ENCODE data around the gene MTCL3.

MTCL3 gene

GRCh38 chr6:127506894-127507293, 12.2 kb downstream of the MTCL3 start:
- no peak overlapping the region for H3K27ac ChIP-seq (ENCODE audit: low read length)
- H3F3A ChIP-seq (ENCODE audit: insufficient read depth, low read length, poor library complexity, severe bottlenecking), result no peaks in the 10 kb centered on the region
- H3K27me3 ChIP-seq (ENCODE audit: insufficient read depth, low read depth, low read length), result no peaks in the 10 kb centered on the region
- no peak overlapping the region for H3K4me3 ChIP-seq (ENCODE audit: low read length)
- no peak overlapping the region for H3K9ac ChIP-seq (ENCODE audit: low read length)
- peaks cover 53% of the 10 kb centered on the region for H3K36me3 ChIP-seq (ENCODE audit: insufficient read depth, low read length)
- peaks cover 12% of the 10 kb centered on the region for H4K20me1 ChIP-seq (ENCODE audit: insufficient read depth)
- peaks cover 76% of the 10 kb centered on the region for H3K79me2 ChIP-seq (replicated peaks; ENCODE audit: insufficient read depth, low read length)
- no peaks in the 10 kb centered on the region for H3K9me2 ChIP-seq (ENCODE audit: insufficient read depth, low read length)
- no peak for TF ChIP-seq SMC3 (conservative IDR thresholded peaks at IDR 0.05; ENCODE audit: poor library complexity)
- no peak for TF ChIP-seq MXI1 (conservative IDR thresholded peaks at IDR 0.05; ENCODE audit: poor library complexity, severe bottlenecking)
- TF ChIP-seq EZH2 (IDR thresholded peaks at IDR 0.05; ENCODE audit: borderline replicate concordance, insufficient read depth, low read length, poor library complexity, severe bottlenecking), result no peak
- TF ChIP-seq TAF1 (IDR thresholded peaks at IDR 0.05; ENCODE audit: low read depth), result no peak
- TF ChIP-seq CTCF (IDR thresholded peaks at IDR 0.05; ENCODE audit: poor library complexity, severe bottlenecking), result no peak
- no peak for TF ChIP-seq EP300 (conservative IDR thresholded peaks at IDR 0.05; ENCODE audit: poor library complexity, severe bottlenecking)
- TF ChIP-seq, protein P1, sequence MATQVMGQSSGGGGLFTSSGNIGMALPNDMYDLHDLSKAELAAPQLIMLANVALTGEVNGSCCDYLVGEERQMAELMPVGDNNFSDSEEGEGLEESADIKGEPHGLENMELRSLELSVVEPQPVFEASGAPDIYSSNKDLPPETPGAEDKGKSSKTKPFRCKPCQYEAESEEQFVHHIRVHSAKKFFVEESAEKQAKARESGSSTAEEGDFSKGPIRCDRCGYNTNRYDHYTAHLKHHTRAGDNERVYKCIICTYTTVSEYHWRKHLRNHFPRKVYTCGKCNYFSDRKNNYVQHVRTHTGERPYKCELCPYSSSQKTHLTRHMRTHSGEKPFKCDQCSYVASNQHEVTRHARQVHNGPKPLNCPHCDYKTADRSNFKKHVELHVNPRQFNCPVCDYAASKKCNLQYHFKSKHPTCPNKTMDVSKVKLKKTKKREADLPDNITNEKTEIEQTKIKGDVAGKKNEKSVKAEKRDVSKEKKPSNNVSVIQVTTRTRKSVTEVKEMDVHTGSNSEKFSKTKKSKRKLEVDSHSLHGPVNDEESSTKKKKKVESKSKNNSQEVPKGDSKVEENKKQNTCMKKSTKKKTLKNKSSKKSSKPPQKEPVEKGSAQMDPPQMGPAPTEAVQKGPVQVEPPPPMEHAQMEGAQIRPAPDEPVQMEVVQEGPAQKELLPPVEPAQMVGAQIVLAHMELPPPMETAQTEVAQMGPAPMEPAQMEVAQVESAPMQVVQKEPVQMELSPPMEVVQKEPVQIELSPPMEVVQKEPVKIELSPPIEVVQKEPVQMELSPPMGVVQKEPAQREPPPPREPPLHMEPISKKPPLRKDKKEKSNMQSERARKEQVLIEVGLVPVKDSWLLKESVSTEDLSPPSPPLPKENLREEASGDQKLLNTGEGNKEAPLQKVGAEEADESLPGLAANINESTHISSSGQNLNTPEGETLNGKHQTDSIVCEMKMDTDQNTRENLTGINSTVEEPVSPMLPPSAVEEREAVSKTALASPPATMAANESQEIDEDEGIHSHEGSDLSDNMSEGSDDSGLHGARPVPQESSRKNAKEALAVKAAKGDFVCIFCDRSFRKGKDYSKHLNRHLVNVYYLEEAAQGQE (IDR thresholded peaks at IDR 0.05; ENCODE audit: borderline replicate concordance), result no peak
- no peak for TF ChIP-seq RAD21 (conservative IDR thresholded peaks at IDR 0.05)
- TF ChIP-seq POLR2AphosphoS5 (IDR thresholded peaks at IDR 0.05), result no peak
- H3K9me3 ChIP-seq (ENCODE audit: low read length), result no peaks in the 10 kb centered on the region
- H2AFZ ChIP-seq (ENCODE audit: low read depth, low read length), result no peak overlapping the region
- no peak overlapping the region for H3K4me2 ChIP-seq (ENCODE audit: low read length)

GRCh38 chr6:127503022-127503421, 16.1 kb downstream of the MTCL3 start:
- Histone ChIP-seq H3K9me3 (ENCODE audit: low read length) (no peaks in the 10 kb centered on the region), H3K4me3 (ENCODE audit: low read length) (no peak overlapping the region), H2AFZ (ENCODE audit: low read depth, low read length) (no peak overlapping the region), H3K9ac (ENCODE audit: low read length) (no peak overlapping the region), H3K4me2 (ENCODE audit: low read length) (no peak overlapping the region), H3K79me2 (replicated peaks; ENCODE audit: insufficient read depth, low read length) (peaks cover 64% of the 10 kb centered on the region), H3K27ac (ENCODE audit: low read length) (no peak overlapping the region), H3F3A (ENCODE audit: insufficient read depth, low read length, poor library complexity, severe bottlenecking) (peaks cover 2% of the 10 kb centered on the region), H3K36me3 (ENCODE audit: insufficient read depth, low read length) (peaks cover 26% of the 10 kb centered on the region), H3K27me3 (ENCODE audit: insufficient read depth, low read depth, low read length) (no peaks in the 10 kb centered on the region), H3K9me2 (ENCODE audit: insufficient read depth, low read length) (no peaks in the 10 kb centered on the region), H4K20me1 (ENCODE audit: insufficient read depth) (peaks cover 12% of the 10 kb centered on the region)
- TF ChIP-seq CTCF (IDR thresholded peaks at IDR 0.05; ENCODE audit: poor library complexity, severe bottlenecking), result no peak
- no peak for TF ChIP-seq POLR2AphosphoS5 (IDR thresholded peaks at IDR 0.05)
